ENCODE data around the gene PARD3B.
"Not testable (repeated sequence)": the region's sequence is repeated elsewhere in the genome, so short reads cannot be mapped to it uniquely, and the experiment has no call there.

Gene PARD3B

GRCh38 chr2:205461678-205462665 lies 916.7 kb downstream of the PARD3B start:
- no peak for DNase-seq (ENCODE audit: low spot score)

GRCh38 chr2:205462681-205463345 lies 917.5 kb downstream of the PARD3B start:
- no peak for DNase-seq (ENCODE audit: low spot score)

GRCh38 chr2:205463466-205464025 lies 918.3 kb downstream of the PARD3B start:
- no peak for DNase-seq (ENCODE audit: low spot score)

DNA sequence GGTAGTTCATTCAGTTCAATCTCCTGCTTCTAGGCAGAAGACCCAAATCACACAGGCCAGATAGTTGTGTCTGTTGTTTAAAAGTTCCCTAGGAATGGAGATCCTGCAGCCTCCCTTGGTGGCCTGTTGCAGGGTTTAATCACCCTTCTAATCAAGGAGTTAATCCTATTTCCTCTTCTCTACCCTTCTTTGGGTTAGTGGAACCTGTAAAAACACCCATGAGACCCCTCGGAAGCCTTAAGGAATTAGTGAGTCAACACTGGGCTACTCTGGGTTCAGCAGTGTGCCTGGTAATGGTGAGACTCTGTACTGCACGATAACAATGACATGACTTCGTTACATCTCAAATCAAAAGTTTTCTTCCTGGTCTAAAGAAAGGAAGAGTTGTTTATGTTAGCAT lies 919.4 kb downstream of the PARD3B start:
- DNase-seq (ENCODE audit: low spot score) = no peak

DNA sequence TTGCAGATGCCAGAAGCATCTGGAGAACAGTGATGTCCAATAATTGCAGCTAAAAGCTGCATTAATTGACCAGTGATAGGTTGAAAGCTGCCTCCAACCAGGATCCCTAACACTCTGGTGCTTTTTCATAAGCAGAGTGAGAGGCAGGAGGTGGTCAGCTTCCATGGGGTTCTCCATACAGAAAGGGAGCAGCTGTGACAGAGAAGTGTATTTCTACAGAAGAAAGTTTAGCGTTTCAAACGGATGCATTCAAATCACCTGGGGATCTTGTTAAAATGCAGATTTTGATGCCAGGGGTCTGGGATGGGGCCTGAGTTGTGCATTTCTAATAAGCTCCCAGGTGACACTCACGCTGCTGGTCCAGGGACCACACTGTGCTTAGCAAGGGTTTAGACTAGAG lies 920.5 kb downstream of the PARD3B start:
- no peak for DNase-seq (ENCODE audit: low spot score)

DNA sequence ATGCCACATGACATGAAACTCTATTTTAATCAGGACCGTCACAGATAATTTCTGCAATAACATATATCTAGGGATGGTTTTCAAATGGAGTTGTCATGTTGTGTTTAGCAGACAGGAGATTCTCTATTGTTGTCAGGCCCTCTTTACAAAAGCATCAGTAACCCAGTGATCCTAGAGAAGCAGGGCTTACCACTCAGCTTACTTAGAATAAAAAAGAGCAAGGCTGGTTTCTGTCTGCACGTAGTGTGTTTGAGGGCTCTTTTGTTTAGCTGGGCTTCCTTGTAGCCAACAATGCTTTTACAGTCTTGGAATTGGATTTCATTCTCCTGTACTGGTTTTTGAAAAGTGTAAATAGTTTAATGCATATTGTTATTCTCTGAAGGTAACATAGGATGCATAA lies 926.5 kb downstream of the PARD3B start:
- DNase-seq (ENCODE audit: low spot score) = no peak

DNA sequence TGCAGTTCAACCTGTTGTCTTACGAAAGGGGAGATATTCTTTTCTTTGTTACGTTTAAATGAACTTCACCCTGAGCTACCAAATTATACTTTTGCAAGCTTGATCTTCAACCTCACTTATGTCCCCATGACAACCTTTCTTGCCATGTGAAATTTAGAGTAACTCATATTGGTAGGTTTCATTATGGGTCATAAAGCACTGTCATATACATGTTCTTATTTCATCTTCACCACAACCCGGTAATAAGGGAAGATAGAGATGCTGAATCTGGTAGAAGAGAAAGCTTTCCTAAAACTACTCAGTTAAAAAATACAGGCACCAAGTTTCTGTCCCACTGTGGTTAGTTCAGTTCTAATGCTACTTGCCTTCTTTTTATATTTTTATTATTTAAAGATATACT lies 928.5 kb downstream of the PARD3B start:
- DNase-seq (ENCODE audit: low spot score) = no peak

DNA sequence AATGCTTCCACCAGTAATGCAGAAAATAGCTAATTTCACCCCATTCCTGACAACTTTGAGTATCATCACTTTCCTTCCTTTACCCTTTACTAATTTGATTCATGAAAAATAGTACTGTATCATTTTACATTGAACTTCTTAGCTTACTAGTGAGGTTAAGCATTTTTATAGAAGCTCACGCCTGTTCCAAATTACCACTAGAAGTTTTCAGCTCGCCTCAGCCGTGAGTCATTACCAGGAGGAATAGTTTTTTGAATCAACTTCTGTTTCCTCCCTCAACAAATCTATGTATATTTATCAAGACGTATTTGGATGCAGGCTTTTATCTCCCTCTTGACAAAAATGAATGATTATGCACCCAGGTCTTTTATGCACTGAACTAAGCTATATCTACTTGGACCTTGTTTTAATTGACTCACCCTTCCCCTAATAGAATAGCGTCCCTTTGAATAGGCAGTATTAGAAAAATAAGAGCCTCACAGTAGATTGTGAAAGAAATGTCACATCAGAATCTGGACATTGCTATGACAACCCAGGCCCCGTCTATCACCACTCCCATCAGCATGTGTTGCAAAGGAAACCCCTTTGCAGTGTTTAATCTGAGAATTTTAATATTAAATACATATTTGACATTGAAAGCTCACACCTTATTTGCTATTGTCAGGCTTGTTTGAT lies 929.6 kb downstream of the PARD3B start:
- DNase-seq (ENCODE audit: low spot score) = no peak

- no peak for DNase-seq (ENCODE audit: low spot score)
These were observed 930.1 kb downstream of the PARD3B start for GRCh38 chr2:205475416-205475768.

GRCh38 chr2:205477016-205477705 lies 931.9 kb downstream of the PARD3B start:
- DNase-seq (ENCODE audit: low spot score) = no peak

- no peak for DNase-seq (ENCODE audit: low spot score)
These were observed 936.6 kb downstream of the PARD3B start for GRCh38 chr2:205481861-205482260.

DNA sequence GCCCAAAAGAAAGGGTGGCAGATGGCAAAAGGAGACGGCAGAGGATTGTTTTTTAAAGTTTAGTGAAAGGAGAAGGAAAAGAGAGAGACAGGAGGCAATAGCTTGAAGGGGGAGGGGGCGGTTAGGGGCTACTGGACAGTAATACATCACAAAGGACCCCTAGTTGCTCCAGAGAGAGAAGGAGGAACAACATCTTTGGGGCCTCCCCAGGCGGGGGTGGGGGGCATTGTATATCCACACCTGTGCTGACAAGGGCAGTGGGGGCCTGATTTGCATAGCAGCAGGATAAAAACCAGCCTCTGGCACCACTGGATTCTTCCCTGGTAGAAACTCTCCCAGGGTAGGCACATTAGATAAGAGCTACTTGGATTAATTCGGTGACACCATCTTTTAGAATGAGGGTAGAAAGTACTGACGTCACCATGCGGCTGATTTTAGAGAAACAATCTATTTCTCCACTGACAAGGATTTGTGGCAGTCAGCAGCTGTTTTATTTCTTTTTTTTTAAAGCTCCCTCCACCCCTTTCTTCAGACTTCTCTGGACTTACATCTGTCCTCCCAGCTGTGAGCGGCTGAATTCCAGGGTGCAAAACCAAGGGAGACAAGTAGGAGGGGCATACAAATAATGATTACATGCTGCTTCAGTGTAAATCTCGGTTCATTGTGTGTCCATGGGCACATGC lies 937.3 kb downstream of the PARD3B start:
- no peak for DNase-seq (ENCODE audit: low spot score)

- DNase-seq (ENCODE audit: low spot score) = no peak
These were observed 937.8 kb downstream of the PARD3B start for GRCh38 chr2:205483095-205483494.

DNA sequence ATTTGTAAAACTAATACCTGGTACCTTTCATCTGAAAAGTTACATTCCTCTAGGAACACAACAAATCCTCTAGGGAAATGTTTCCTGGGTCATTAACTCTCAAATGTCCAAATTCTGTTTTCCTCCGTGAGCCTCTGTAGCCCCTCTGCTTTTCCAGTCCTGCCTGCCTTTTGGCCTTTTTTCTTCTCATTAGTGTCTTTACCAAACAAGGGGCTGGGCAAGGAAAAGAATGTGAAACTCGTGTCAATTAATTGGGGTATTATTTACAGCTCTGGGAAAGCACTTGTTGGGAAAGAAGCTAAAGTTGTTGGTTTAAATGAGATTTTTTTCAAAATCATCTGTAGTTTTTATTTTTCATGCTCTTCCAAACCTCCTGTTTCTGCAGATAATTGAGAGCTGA lies 938.9 kb downstream of the PARD3B start:
- no peak for DNase-seq (ENCODE audit: low spot score)

- DNase-seq (ENCODE audit: low spot score) = no peak
These were observed 939.5 kb downstream of the PARD3B start for GRCh38 chr2:205484764-205485163.

- not testable (repeated sequence) for DNase-seq (ENCODE audit: low spot score)
These were observed 948.3 kb downstream of the PARD3B start for GRCh38 chr2:205493528-205493927.

- DNase-seq (ENCODE audit: low spot score) = no peak
These were observed 949.4 kb downstream of the PARD3B start for GRCh38 chr2:205494537-205495235.

GRCh38 chr2:205495819-205496218 lies 950.5 kb downstream of the PARD3B start:
- DNase-seq (ENCODE audit: low spot score) = no peak

DNA sequence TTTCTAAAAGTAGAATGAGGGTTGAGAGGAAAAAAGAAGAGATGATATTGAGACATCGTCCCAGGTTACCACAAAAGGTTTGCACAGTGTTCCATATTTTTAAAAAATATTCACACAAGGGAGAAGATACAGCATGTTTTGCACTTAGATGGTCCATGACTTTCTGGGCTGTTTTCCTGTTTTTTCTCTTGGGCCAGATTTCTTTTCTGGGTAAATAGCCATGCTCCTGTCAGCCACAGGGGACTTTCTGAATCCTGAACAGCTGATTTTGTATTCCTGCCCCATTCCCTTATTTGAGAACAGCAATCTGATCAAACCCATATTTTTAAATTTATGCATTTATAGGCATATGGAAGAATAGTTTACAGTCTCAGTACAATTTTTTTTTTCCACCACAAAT lies 951.1 kb downstream of the PARD3B start:
- DNase-seq (ENCODE audit: low spot score) = no peak

GRCh38 chr2:205496772-205497171 lies 951.5 kb downstream of the PARD3B start:
- DNase-seq (ENCODE audit: low spot score) = no peak

- no peak for DNase-seq (ENCODE audit: low spot score)
These were observed 953.7 kb downstream of the PARD3B start for GRCh38 chr2:205499006-205499405.
